Left colon (tissue), 2 donors: ENCODE results near the gene BCL2L12. TPM values are rescaled to one million over a fixed set of nuclear protein-coding genes. Genes with fewer than 3 reads are reported as not detected.

Experiments used
- ATAC-seq: fragments of 200-7000 bp; cut with Tn5 transposase; one replicate; pipeline ENCODE4 v1.9.1; 2020; ENCODE audit warnings: mild to moderate bottlenecking, moderate library complexity
- DNase-seq, 2 donors: peaks; one replicate each; pipeline ENCODE4 v3.0.0-alpha.2; 2020
- intact Hi-C, 2 donors: fragments of 100-400 bp; cut with DNase I in 1 of 2; cut with micrococcal nuclease in 1 of 2; formaldehyde crosslinking; loops; one replicate each; pipeline versions ENCODE4 v1.11.2 to v1.14.0; 2022; cut with DNase I, micrococcal nuclease
- total RNA-seq, 2 donors: library from RNA; stranded (reverse); fragmentation: NEBNext Ultra II Directional; extraction: Animal tissue kit (Norgen Biotek cat#: 25700); gene quantifications; one replicate each; pipeline ENCODE4 v1.2.1, GENCODE V29; 2021
- donor health status: DM: no; HTN: no; CAD: no.
- donor health status: DM: yes; HTN: yes; CAD: no.

The BCL2L12 gene
- total RNA-seq, 2 donors from 2014 or later: 13.8 to 14.9 TPM

DNA sequence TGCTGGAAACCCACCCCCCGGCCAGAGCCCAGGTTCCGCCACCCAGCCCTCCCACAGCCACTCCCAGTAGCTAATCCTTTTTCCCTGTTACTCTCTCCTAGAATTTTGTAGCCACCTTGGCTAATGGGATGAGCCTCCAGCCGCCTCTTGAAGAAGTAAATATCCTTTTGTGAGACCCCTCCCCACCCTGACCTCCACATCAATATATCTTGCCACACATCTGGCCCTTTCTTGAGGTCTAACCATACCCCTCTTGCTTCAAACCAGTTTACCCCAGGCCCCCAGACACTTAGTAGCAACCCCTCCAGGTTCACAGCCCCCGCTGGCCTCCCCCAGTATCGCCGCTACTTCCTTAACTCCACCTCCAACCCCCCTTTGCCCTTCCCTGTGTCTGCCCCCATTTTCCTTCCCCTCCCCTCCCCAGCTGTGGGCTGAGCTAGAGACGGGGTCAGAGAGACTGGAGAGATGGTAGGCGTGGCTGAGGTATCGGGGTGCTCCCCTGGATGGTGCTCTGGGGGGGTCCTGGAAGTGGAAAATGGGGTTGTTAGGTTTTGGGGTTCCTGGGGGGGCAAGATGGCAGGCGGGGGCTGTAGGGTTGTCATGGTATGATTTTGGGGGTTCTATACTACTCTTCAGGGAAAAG, 14.2 kb downstream of the BCL2L12 start:
- ATAC-seq (no peak), DNase-seq (peak in 1 of 2 donors; percentile 18)
- intact Hi-C loops: no loop called here

DNA sequence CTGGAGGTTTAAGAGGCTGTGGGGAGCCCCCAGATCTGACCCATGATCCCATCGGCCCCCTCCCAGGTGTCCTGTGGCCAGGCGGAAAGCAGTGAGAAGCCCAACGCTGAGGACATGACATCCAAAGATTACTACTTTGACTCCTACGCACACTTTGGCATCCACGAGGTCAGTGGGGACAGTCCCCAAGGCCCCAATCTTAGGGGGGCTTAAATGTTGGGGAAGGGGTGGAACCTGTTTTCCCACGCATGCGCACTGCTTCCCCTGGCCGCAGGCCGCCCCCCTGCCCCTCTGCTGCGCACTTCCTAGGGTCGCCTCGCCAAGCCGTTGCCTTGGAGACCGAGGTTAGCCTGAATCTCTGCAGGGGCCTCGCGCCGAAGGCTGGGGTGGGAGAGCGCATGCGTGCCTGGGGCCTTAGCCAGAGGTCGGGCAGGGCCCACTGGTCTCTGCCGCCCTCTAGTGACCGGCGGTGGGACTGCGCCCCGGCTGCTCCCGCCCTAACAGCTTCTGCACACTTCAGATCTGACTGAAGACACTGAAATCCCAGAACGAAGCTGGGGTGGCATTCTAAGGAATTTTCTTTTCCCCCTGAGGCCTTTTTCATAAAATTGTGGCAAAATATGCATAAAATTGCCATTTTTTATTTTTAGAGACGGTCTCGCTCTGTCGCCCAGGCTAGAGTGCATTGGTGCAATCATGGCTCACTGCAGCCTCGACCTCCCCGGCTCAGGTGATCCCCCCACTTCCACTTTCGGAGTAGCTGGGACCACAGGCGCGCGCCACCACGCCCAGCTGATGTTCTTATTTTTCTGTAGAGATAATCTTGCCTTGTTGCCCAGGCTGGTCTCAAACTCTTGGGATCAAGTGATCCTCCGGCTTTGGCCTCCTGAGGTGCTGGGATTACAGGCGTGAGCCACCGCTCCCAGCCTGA, 15.0 kb downstream of the BCL2L12 start:
- DNase-seq: peak; percentile 79 to 92
- ATAC-seq: peak; percentile 17
- intact Hi-C loops: no loop called here

DNA sequence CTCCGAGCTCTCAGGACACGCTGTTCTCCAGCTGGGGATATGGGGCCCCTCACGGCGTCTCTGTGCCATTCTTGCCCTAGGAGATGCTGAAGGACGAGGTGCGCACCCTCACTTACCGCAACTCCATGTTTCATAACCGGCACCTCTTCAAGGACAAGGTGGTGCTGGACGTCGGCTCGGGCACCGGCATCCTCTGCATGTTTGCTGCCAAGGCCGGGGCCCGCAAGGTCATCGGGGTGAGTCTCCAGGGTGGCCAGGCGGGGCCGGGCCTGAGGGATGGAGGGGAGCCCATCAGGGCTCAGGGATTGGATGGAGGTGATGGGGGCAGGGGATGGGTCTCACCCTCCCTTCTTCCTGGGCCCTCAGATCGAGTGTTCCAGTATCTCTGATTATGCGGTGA, 16.1 kb downstream of the BCL2L12 start:
- ATAC-seq: no peak
- peak in 1 of 2 donors; percentile 4 for DNase-seq
- intact Hi-C loops: no loop called here

DNA sequence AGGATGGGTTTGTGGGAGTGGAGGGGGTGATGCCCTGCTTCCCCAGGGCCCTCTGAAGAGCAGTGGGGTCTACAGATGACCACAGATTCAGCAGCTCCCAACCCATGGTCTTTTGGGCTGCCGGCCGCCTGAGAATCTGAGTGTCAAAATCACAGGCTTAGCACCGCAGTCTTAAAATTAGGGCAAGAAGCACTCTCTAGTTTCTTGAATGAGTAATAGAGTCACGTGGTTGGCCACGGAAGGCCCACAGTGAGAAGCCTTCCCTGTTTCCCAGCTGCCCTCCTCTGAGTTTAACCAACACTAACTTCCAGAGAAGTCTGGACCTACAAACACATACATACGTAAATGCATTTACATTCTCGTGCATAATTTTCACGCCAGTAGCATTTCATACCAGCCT, 16.5 kb downstream of the BCL2L12 start:
- ATAC-seq (no peak), DNase-seq (no peak)
- intact Hi-C loops: no loop called here

DNA sequence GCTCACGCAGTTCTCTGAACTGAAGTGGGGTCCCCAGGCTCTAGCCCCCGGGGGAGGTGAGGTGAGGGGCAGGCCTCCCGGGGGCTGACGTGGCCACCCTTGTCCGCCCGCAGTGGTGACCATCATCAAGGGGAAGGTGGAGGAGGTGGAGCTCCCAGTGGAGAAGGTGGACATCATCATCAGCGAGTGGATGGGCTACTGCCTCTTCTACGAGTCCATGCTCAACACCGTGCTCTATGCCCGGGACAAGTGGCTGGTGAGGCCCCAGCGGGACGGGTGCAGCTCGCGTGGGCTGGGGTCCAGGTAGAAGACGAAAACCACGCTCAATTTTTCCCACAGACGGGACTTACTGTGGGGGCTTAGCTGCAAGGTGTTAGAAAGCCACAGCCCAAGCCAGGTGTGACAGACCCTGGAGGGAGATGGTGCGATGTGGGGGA, 18.1 kb downstream of the BCL2L12 start:
- intact Hi-C loops: loop anchor here in 1 of 2 donors (2.0 kb wide), 1 partner anchor 77 kb away; no protein-coding TSS in a partner anchor
- no peak for ATAC-seq
- no peak for DNase-seq

DNA sequence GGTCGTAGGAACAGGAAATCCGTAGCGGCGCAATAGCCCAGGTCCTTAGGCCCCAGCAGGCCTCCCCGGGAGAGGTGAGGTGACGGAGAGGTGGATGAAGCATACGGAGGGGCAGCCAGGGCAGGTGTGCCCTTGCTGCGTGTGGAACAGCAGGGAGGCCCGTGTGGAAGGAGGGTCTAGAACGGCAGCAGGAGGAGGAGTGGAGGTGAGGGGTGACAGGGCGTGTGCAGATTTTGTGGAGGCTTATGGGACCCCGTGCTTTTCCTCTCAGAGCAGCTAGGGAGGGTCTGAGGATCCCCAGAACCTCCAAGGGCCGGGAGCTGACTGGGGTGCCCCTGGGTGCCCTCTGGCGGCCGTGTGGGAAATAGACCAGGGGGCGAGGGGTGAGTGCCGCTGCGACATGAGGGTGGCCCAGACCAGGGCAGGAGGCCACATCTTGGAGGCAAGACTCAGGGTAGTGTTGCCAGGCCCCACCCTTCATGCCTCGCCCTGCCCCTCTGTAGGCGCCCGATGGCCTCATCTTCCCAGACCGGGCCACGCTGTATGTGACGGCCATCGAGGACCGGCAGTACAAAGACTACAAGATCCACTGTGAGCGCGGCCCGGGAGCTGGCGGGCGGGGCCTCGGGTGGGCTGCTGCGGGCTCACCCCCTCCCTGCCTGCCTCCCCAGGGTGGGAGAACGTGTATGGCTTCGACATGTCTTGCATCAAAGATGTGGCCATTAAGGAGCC, 18.7 kb downstream of the BCL2L12 start:
- ATAC-seq (peak; percentile 36), DNase-seq (peak in 1 of 2 donors; percentile 11)
- intact Hi-C loops: loop anchor here in 1 of 2 donors (2.0 kb wide), 1 partner anchor 76 kb away; no protein-coding TSS in a partner anchor

DNA sequence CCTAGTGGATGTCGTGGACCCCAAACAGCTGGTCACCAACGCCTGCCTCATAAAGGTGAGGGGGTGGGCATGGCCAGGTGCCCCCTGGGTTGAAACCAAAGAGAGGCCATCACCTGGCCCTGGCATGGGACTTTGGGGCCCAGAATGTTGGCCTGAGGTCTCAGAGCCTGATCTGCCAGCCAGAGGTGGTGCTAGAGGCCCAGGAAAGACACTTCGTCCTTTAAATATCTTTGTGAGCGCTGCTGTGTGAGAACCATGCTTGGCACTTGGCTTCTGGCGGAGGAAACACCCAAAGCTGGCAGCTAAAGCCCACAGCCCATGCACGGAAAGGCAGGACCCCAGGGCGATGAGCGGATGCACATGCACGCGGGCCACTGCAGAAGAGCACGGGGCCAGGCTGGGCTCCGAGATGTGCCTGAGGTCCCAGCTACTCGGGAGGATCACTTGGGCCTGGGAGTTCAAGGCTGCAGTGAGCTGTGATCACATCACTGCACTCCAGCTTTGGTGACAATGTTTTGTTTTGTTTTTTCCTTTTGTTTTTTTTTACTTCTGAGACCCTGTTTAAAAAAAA, 19.3 kb downstream of the BCL2L12 start:
- ATAC-seq (no peak), DNase-seq (no peak)
- intact Hi-C loops: loop anchor here in 1 of 2 donors (2.0 kb wide), 1 partner anchor 76 kb away; no protein-coding TSS in a partner anchor

DNA sequence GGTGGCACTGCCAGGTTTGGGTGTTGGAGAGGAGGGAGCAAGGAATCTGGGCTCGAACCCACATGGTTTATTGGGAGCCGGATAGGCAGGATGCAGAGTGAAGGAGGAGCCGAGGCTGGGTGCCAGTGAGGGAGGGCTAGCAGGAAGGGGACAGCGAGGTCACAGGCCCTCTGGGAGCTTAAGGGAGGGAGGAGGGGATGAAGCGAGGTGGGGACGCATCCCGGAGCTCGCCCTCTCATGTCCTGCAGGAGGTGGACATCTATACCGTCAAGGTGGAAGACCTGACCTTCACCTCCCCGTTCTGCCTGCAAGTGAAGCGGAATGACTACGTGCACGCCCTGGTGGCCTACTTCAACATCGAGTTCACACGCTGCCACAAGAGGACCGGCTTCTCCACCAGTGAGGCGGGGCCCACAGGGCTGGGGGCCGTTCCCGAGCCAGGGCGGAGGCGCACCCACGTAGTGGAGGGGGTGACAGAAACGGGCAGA, 20.2 kb downstream of the BCL2L12 start:
- intact Hi-C loops: loop anchor here in 1 of 2 donors (2.0 kb wide), 1 partner anchor 75 kb away; no protein-coding TSS in a partner anchor
- no peak for ATAC-seq

DNA sequence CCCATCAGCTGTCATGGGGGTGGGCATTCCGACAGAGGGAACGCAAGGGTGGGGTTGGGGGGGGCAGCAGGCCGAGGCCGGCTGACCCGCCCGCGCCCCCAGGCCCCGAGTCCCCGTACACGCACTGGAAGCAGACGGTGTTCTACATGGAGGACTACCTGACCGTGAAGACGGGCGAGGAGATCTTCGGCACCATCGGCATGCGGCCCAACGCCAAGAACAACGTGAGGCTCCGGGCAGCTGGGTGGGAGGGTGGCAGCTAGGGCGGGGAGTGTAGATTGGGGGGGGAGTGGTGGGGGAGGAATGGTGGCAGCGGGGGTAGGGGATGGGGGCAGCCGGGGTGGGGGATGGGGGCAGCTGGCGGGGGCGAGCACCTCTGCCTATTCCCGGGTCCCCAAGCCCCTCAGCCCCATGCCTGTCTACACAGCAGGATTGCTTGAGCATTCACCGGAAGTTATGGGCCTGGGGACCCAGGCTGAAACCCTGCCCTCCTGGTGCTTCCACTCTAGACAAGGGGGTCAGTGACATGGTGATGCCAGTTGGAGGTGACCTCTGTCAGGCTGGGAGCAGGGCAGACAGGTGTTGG, 20.9 kb downstream of the BCL2L12 start:
- no peak for ATAC-seq
- no peak for DNase-seq
- intact Hi-C loops: no loop called here

More for the DNA sequence above, 20.2 kb downstream of the BCL2L12 start:
- DNase-seq: peak in 1 of 2 donors; percentile 5

DNA sequence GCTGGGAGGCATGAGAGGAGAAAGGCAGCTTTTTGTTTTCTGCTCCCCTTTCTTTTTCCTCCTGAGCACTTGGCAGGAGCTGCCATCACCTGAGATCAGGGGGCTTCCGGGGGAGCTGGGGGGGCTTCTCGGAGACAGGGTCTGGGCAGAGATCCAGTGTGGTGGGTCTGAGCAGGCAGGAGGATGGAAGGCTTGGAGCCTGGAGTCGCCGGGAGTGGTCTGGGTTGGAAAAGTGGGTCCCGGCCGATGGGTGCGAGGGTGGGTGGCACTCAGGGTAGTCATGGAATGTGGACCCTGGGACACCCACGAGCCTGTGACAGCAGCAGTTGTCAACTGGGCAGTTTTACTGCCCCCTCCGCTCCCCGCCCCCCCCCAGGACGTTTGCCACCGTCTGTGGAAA, 21.4 kb downstream of the BCL2L12 start:
- intact Hi-C loops: no loop called here
- peak in 1 of 2 donors; percentile 5 for DNase-seq
- ATAC-seq: no peak

DNA sequence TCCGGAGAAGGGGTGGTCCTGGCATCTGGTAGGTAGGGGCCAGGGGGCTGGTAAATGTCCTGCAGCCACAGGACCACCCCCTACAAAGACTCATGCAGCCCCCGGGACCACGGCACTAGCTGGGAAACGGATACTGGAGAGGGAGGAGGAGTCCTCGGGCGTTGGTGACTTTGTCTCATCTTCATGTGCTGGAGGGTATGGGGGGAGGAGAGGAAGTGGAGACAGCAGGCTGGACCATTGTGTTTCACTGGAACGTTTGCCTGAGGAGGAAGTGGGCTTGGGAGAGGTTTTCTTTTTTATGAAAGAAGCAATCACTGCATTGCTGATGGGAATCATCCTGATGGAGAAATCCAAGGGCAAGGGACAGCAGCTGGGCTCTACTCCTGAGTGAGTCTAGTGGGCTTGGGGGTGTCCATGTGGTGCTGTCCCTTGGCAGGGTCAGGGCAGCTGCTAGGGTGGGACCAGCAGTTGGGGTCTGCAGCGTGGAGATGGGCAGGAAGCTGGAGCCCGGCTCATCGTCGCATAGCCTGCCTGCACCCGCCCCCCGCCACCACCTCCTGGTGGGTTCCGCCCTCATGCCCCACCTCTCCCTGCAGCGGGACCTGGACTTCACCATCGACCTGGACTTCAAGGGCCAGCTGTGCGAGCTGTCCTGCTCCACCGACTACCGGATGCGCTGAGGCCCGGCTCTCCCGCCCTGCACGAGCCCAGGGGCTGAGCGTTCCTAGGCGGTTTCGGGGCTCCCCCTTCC, 22.0 kb downstream of the BCL2L12 start:
- intact Hi-C loops: no loop called here
- ATAC-seq (no peak), DNase-seq (peak in 1 of 2 donors; percentile 8)

DNA sequence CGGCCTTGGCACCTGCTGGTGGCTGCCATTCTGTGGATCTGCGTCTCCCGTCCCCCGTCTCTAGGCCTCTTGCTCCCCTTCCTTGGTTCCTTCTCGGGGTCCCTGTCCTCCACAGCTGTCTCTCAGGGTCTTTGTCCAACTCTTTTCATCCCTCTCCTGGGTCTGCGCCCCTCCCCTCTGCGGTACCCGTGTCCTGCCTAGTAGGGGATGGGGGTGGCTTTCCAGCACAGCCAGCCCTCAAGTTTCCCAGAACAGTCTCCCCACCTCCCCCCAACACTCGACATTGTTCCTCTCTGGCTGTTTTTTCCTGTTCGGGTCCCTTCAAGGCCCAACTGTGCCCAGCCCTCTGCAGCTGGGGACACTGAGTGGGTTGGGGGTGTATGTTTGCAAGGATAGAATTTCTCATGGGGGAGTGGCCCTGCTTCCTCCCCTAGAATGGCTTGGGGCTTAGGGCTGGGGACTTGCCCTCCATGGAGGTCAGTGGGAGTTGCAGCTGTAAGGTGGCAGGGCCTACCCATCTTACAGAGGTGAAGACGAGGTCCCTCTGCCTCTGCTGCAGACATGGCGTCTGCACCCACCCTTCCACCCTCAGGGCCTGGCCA, 22.9 kb downstream of the BCL2L12 start:
- no peak for ATAC-seq
- DNase-seq: no peak
- intact Hi-C loops: no loop called here

DNA sequence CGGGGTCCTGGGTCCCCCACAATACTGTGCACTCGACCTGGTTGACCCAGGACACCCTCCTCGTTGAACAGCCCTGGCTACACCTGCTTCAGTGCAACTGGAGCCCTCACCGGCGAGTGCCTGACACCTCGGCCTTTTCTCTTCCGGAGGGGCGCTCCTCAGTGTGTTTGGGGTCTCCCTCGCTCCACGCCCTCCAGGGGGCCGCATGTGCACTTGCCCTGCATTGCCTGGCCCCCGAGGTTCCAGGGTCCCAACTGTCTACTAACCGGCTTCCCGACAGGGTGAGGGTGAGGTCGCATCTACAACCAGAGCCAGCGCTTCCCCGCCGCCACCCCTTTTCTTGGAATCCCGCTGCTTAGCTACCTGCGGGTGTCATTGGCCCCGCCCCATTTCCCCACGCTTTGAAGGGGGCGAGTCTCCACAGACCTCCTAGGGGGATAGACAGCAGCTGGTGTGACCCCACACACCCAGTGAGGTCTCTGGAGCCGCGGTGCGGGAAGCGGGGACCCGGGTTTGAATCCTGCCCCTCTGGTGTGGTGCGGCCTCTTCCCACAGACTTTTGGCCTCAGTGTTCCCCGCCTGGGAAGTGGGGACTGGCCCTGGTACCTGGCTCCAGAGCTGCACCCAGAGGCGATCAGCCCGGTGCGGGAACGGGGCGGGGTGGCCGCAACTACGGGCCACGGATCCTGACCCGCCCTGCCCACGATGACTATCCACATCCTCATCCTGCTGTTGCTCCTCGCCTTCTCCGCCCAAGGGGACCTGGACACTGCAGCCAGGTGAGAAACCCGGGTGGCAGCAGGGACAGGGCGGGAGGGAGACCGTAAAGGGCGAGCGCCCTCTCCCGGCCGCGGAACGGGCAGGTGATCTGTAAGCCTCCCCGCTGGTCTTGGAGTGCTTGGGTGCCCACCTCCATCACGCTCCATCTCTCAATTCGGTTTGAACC, 23.7 kb downstream of the BCL2L12 start, which contains the start of gene ADM5:
TSS of gene ADM5 (plus strand) at position 462 of the 946 bp plus-strand sequence. CDS start at position 706, 244 bp downstream.
- intact Hi-C loops: no loop called here
- peak in 1 of 2 donors; percentile 82 for DNase-seq

DNA sequence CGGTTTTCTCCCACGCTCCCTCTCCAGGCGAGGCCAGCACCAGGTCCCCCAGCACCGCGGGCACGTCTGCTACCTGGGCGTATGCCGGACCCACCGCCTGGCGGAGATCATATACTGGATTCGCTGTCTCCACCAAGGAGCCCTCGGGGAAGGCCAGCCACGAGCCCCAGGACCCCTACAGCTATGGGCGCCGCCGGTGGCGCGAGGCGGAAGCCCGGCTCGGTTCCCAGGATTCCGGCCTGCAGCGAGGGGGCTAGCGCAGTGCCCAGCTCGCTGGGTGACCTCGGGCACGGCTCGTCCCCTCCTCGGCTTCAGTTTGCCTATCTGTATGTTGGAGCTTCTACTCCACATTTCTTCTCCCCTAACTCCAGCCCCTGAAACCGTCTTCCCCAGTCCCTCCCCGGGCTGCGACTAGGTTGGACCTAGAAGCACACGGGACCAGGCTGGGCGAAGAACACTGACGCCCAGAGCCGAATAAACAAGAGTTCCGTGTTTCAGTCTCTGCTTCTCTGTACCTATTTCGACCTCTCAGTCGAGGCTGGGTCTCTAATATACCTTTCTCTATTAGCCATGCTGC, 24.4 kb downstream of the BCL2L12 start:
- intact Hi-C loops: no loop called here
- ATAC-seq (peak; percentile 39), DNase-seq (no peak)

More for the DNA sequence above, 23.7 kb downstream of the BCL2L12 start, which contains the start of gene ADM5:
- peak; percentile 79 for ATAC-seq

DNA sequence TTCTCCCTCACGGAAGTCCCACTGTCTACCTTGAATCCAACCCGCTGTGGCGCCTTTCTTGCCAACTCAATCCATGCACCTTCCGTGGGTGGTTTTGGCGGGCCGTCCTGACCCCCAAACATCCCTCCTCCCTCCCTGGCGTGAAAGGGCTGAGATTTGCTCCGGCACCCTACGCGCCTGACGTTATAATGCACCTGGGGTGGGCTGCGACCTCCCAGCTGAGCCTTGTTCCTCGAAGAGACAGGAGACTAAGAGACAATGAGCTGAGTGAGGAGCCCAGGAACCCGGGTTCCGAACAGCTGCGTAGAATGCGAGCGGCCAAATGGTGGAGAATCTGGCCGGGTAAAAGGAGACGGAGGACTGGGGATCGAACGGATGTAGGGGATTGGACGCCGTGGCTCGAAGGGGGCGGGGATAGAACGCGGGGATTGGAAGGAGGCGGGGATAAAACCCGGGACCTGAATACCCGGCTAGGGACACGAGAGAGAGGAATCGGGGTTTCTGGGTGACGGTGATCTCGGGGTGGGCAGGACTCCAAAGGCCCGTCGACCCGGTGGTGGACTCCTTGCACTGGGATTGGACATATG, 25.0 kb downstream of the BCL2L12 start, which contains the start of gene CPT1C:
TSS of gene CPT1C (plus strand) at position 461 of the 587 bp plus-strand sequence. CDS start 1,137 bp downstream, outside the sequence.
- DNase-seq: peak; percentile 76 to 77
- ATAC-seq: peak; percentile 75
- intact Hi-C loops: no loop called here
